HG03558 (cell line): ENCODE results near the gene CPSF4L.

ENCODE experiments used
- ATAC-seq: cut with Tn5 transposase; IDR thresholded peaks from one replicate; pipeline ENCODE4 v1.9.1; 2021; ENCODE audit warnings: moderate number of reproducible peaks; ENCODE audit not compliant: unreplicated experiment; ENCODE audit errors: extremely low read depth

The CPSF4L gene

DNA sequence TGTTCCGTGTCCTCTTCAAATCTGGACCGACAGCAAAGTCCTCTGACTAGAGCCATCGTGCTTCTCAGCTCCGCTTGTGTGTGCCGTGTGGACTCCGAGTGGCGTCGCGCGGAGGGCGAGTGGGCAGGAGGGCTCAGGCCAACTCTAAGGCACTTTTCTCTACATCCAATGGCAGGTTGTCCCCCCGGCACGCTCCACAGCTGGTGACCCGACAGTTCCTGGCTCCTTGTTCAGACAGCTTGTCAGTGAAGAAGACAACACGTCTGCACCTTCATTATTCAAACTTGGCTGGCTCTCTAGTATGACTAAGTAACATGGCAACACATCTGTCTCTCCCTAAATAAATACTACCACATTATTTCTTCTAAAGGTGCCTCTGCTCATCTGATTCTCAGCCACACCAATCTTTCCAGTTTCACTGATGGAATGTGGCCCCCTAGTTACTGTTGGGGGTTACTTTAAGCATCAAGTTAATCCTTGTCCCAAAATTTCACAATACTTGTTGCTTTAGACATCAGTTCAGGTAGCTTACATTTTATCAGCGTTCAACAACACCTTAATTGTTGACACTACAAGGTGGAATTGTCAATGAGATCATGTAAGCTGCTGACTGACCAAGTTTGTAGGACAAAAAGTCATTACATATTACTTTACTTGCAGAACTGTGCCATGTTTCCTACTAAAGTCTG lies 53.4 kb downstream of the CPSF4L start:
- ATAC-seq, result no peak

DNA sequence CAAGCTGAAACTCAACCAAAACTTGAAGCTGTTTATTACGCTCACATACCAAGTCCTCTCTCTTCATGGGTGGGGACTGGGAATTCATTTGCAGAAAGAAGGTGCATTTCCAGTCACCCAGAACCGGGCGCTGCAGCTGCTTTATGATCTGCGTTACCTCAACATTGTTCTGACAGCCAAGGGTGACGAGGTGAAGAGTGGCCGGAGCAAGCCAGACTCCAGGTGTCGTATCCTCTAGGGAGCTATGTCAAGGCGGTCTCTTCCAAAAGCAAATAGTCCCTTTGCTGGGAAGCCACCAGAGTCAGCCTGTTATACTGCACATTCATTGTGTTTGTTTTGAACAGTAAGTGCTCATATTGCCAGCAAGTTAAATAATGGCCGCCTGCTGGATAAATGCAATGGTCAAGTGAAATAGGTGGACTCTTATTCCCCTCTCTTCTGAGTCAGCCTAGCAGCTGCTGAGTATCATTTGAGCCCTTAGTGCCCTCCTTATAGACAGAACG lies 56.2 kb downstream of the CPSF4L start:
- no peak for ATAC-seq

DNA sequence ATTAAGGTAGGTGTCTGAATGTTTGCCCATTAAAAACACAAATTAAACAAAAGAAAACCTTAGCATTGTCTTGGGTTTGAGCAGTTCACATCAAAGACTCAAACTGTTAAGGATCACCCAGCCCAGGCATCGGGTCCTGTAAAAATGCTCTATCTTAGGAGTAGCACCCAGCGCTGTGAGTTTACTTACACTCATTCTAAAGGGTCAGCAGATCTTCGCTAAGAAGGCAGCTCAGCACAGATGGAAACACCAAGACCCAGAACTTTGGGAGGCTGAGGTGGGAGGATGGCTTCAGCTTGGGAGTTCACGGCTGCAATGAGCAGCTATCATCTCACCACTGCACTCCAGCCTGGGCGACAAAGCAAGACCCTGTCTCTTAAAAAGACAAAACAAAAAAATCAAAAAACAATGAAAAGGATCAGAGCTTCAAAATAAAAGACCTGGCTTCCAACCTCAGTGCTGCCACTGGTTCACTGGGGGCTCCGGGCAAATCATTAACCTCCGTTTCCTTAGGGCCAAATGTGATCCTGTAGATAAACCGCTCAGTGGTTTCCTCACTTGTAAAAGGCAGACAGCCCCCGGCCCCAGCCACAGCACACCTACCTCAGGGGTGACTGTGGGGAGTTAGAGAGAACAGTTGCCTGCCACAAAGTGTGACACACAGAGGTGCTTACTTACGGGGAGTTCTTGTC lies 57.7 kb downstream of the CPSF4L start:
- ATAC-seq, result no peak

DNA sequence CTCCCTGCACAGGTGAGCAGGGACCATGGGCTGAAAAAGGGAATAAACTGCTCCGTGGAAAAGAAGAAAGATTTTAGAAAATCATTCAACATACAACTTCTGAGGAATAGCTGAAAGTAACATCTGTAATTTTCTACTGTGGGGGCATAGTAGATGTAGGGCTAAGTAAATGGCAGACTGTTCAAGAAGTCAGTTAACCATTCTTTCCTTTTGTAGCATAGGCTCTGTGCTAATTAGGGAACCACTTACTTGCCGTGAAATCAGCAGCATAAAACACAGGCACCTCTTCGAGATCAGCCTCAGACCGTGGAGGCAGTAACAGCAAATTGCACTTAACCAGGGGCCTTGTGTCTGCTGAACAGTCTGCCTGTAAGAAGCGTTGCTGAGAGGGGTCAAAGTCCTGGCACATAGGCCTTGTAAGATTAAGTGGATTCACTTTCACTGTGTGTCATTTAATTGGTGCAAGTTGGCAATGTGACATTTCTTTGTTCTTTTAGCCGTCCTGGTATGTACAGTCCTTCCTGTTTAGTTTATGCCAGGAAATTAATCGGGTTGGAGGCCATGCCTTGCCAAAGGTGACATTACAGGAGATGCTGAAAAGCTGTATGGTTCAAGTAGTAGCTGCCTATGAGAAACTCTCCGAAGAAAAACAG lies 58.4 kb downstream of the CPSF4L start:
- ATAC-seq, result no peak

DNA sequence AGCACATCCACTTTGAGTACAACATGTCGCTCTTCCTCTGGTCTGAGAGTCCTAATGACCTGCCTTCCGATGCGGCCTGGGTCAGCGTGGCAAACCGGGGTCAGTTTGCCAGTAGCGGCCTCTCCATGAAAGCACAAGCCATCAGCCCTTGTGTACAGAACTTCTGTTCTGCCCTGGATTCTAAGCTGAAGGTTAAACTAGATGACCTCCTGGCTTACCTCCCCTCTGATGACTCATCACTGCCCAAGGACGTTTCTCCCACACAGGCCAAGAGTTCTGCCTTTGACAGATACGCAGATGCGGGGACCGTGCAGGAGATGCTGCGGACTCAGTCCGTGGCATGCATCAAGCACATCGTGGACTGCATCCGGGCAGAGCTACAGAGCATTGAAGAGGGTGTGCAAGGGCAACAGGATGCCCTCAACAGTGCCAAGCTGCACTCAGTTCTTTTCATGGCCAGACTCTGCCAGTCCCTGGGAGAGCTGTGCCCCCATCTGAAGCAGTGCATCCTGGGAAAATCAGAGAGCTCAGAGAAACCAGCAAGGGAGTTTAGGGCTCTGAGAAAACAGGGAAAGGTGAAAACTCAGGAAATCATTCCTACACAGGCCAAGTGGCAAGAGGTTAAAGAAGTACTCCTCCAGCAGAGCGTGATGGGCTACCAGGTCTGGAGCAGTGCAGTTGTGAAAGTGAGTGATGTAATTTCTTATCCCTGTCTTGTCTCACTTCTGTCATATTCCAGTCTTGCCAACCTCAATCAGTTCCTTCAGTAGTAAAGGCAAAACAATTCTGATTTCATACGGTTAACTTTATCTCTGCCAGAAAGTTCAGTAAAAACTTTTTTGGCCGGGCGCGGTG lies 60.2 kb downstream of the CPSF4L start:
- no peak for ATAC-seq

DNA sequence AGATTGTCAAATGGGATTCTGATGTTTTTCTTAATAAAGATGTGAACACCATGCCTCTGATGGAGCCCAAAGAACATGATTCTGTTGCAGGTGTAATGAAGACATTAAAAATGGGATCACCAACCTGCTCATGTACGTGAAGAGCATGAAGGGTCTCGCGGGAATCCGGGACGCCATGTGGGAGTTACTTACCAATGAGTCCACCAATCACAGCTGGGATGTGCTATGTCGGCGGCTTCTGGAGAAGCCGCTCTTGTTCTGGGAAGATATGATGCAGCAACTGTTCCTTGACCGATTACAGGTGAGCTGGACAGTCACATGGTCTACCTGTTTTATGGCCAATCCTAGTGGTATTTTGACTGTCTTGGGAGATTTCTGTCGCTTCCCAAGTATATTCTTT lies 61.2 kb downstream of the CPSF4L start:
- no peak for ATAC-seq

DNA sequence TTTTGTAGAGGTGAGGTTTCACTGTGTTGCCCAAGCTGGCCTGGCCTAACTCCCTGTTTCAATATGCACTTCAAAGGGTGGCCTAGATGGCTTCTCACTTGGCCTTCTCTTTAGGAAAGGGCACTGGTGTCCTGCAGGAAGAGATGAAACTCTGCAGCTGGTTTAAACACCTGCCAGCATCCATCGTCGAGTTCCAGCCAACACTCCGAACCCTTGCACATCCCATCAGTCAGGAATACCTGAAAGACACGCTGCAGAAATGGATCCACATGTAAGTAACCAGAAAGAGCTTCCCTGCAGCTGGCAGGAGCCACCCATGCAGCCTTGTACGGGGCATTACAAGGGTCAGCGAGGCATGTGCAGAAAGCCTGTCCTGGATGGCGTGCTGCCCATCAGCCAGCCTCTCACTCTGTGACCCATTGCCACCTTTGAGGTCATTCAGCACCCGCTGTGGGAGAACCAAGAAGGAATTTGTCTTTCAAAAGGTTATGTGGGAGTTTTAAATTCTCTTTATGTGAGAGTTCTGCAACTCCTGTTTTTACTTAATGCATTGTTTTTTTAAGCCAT lies 61.8 kb downstream of the CPSF4L start:
- no peak for ATAC-seq

DNA sequence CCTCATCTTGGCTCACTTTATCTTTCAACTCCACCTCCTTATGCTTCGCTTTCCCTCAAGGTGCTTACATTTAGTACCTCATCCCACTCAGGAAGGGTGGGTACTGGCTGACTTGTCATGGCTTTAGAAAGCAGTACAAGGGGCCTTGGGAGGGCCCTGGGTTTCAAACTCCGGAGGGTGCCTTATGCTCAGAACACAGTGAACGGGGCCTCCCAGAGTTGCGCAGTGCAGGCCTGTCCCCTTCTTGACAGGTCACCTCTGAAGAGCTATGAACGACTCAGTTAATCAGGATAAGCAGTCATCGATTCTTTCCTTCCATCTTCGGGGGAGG lies 62.8 kb downstream of the CPSF4L start:
- ATAC-seq, result no peak
